Astrocyte (in vitro differentiated cells and primary cell): ENCODE results near the gene ZNF416. TPM values are rescaled to one million over a fixed set of nuclear protein-coding genes. Genes with fewer than 3 reads are reported as not detected.

Experiments used
- DNase-seq: peaks from one replicate; pipeline ENCODE4 v3.0.0-alpha.2; 2010; ENCODE audit warnings: low read depth
- FAIRE-seq: peaks from 2 replicates; lab custom pipeline; 2011; peaks lifted over from hg19 to GRCh38; lab: Jason Lieb, UNC
- H2AFZ ChIP-seq: 2 replicates; pipeline ENCODE4 v1.6.0; 2012; ENCODE audit warnings: low read depth, low read length, inconsistent platforms
- H3K27ac ChIP-seq: 2 replicates; pipeline ENCODE4 v1.5.1; 2011; ENCODE audit warnings: low read depth, low read length, inconsistent platforms
- H3K27me3 ChIP-seq: 2 replicates; pipeline ENCODE4 v1.6.0; 2011; ENCODE audit warnings: low read length, inconsistent platforms; ENCODE audit not compliant: insufficient read depth
- H3K36me3 ChIP-seq: 2 replicates; pipeline ENCODE4 v1.5.1; 2011; ENCODE audit warnings: low read length, inconsistent platforms; ENCODE audit not compliant: insufficient read depth
- H3K4me1 ChIP-seq: 2 replicates; pipeline ENCODE4 v1.5.1; 2011; ENCODE audit warnings: low read length, inconsistent platforms; ENCODE audit not compliant: insufficient read depth
- H3K4me2 ChIP-seq: 2 replicates; pipeline ENCODE4 v1.6.0; 2012; ENCODE audit warnings: low read length, inconsistent platforms
- H3K4me3 ChIP-seq: 2 replicates; pipeline ENCODE4 v1.5.1; 2011; ENCODE audit warnings: low read depth, mild to moderate bottlenecking, low read length, inconsistent platforms; ENCODE audit not compliant: insufficient read depth
- H3K79me2 ChIP-seq: 2 replicates; pipeline ENCODE4 v1.6.0; 2012; ENCODE audit warnings: mild to moderate bottlenecking, low read length, inconsistent platforms; ENCODE audit not compliant: insufficient read depth
- H3K9ac ChIP-seq: 2 replicates; pipeline ENCODE4 v1.6.0; 2012; ENCODE audit warnings: mild to moderate bottlenecking, low read length, inconsistent platforms
- H3K9me3 ChIP-seq: 2 replicates; pipeline ENCODE4 v1.5.1; 2012; ENCODE audit warnings: low read depth, mild to moderate bottlenecking, low read length, inconsistent platforms; ENCODE audit not compliant: insufficient read depth
- H4K20me1 ChIP-seq: 2 replicates; pipeline ENCODE4 v1.6.0; 2012; ENCODE audit warnings: low read length, inconsistent platforms; ENCODE audit not compliant: insufficient read depth
- H3K27ac Mint-ChIP-seq: one replicate; pipeline ENCODE4 v1.8.0; 2021; ENCODE audit warnings: mild to moderate bottlenecking, mixed read lengths; ENCODE audit not compliant: unreplicated experiment
- H3K27me3 Mint-ChIP-seq: one replicate; pipeline ENCODE4 v1.8.0; 2021; ENCODE audit warnings: low read depth, mixed read lengths; ENCODE audit not compliant: unreplicated experiment
- H3K36me3 Mint-ChIP-seq: one replicate; pipeline ENCODE4 v1.8.0; 2021; ENCODE audit warnings: low read depth, mixed read lengths; ENCODE audit not compliant: unreplicated experiment
- H3K4me1 Mint-ChIP-seq: one replicate; pipeline ENCODE4 v1.8.0; 2021; ENCODE audit warnings: low read depth, mixed read lengths; ENCODE audit not compliant: unreplicated experiment
- H3K4me3 Mint-ChIP-seq: one replicate; pipeline ENCODE4 v1.8.0; 2021; ENCODE audit warnings: mild to moderate bottlenecking, moderate library complexity, mixed read lengths; ENCODE audit not compliant: unreplicated experiment
- H3K9me3 Mint-ChIP-seq: one replicate; pipeline ENCODE4 v1.8.0; 2021; ENCODE audit warnings: mild to moderate bottlenecking, mixed read lengths; ENCODE audit not compliant: unreplicated experiment
- EZH2 ChIP-seq: IDR thresholded peaks from 2 replicates; pipeline ENCODE4 v1.6.1; 2012; ENCODE audit warnings: mild to moderate bottlenecking, low read length, inconsistent platforms; ENCODE audit not compliant: insufficient read depth
- total RNA-seq: library from RNA; stranded (reverse); gene quantifications from 2 replicates; pipeline ENCODE4 v1.2.1, GENCODE V29; 2021
- TF ChIP-seq, protein P1 (sequence below): IDR thresholded peaks from 2 replicates; pipeline ENCODE4 v1.5.1; 2011; ENCODE audit warnings: low read depth, mild to moderate bottlenecking, inconsistent platforms, low read length, moderate library complexity; ENCODE audit not compliant: insufficient read depth

ZNF416 gene
- total RNA-seq, 1 donor from 2014 or later: 9.3 TPM

DNA sequence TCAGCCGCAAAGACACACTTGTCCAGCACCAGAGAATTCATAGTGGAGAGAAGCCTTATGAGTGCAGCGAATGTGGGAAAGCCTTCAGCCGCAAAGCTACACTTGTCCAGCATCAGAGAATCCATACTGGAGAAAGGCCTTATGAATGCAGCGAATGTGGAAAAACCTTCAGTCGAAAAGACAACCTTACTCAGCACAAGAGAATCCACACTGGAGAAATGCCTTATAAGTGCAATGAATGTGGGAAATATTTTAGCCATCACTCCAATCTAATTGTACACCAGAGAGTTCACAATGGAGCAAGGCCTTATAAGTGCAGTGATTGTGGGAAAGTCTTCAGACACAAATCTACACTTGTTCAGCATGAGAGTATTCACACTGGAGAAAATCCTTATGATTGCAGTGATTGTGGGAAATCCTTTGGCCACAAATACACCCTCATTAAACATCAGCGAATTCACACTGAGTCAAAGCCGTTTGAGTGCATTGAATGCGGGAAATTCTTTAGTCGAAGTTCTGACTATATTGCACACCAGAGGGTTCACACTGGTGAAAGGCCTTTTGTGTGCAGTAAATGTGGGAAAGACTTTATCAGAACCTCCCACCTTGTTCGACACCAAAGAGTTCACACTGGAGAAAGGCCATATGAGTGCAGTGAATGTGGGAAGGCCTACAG lies 42.1 kb upstream of the ZNF416 start:
- Mint-ChIP-seq H3K36me3 (peaks cover 94% of the 10 kb centered on the region), H3K27ac (no peak overlapping the region), H3K4me1 (no peaks in the 10 kb centered on the region), H3K4me3 (no peak overlapping the region), H3K27me3 (no peaks in the 10 kb centered on the region), H3K9me3 (peaks cover 82% of the 10 kb centered on the region)
- Histone ChIP-seq H4K20me1 (peaks cover 47% of the 10 kb centered on the region), H3K9ac (no peak overlapping the region), H3K9me3 (peaks cover 92% of the 10 kb centered on the region), H2AFZ (no peak overlapping the region), H3K4me2 (no peak overlapping the region), H3K27me3 (no peaks in the 10 kb centered on the region), H3K27ac (no peak overlapping the region), H3K4me3 (peak overlapping the region; percentile 11), H3K79me2 (peaks cover 74% of the 10 kb centered on the region), H3K4me1 (no peaks in the 10 kb centered on the region), H3K36me3 (peaks cover 54% of the 10 kb centered on the region)
- TF ChIP-seq, protein P1, sequence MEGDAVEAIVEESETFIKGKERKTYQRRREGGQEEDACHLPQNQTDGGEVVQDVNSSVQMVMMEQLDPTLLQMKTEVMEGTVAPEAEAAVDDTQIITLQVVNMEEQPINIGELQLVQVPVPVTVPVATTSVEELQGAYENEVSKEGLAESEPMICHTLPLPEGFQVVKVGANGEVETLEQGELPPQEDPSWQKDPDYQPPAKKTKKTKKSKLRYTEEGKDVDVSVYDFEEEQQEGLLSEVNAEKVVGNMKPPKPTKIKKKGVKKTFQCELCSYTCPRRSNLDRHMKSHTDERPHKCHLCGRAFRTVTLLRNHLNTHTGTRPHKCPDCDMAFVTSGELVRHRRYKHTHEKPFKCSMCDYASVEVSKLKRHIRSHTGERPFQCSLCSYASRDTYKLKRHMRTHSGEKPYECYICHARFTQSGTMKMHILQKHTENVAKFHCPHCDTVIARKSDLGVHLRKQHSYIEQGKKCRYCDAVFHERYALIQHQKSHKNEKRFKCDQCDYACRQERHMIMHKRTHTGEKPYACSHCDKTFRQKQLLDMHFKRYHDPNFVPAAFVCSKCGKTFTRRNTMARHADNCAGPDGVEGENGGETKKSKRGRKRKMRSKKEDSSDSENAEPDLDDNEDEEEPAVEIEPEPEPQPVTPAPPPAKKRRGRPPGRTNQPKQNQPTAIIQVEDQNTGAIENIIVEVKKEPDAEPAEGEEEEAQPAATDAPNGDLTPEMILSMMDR: no peak
- TF ChIP-seq EZH2: no peak
- FAIRE-seq: no peak
- peak; percentile 14 for DNase-seq

DNA sequence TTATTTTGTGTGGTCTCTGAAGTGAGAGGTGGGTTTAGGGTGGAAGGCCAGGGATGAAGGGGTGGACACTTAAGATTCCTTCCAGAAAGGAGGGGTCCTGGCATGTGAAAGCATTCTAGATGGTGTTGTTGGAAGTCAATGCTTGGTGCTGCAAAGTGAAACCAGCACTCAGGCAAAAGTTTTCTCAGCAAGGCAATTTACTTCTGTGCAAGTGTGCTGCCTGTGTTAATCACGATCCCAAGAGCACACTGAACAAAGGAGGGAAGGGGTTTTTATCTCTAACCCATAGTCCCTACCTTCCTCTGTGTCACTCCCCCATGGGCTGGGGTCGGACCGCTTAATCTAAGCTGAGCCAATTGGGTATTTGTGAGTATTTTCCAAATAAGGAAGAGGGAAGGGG lies 36.6 kb upstream of the ZNF416 start:
- Histone ChIP-seq H2AFZ (no peak overlapping the region), H3K4me2 (peak overlapping the region; percentile 95), H3K36me3 (peaks cover 26% of the 10 kb centered on the region), H3K27ac (no peak overlapping the region), H3K27me3 (no peaks in the 10 kb centered on the region), H4K20me1 (peaks cover 37% of the 10 kb centered on the region), H3K4me1 (no peaks in the 10 kb centered on the region), H3K4me3 (peak overlapping the region; percentile 96), H3K9ac (no peak overlapping the region), H3K79me2 (peaks cover 63% of the 10 kb centered on the region), H3K9me3 (peaks cover 62% of the 10 kb centered on the region)
- no peak for FAIRE-seq
- no peak for TF ChIP-seq EZH2
- TF ChIP-seq, protein P1: no peak
- DNase-seq: no peak
- peak overlapping the region; percentile 29 for H3K27ac Mint-ChIP-seq
- peaks cover 54% of the 10 kb centered on the region for H3K9me3 Mint-ChIP-seq
- peaks cover 61% of the 10 kb centered on the region for H3K36me3 Mint-ChIP-seq
- peak overlapping the region; percentile 98 for H3K4me3 Mint-ChIP-seq
- H3K4me1 Mint-ChIP-seq: peaks cover 4% of the 10 kb centered on the region
- H3K27me3 Mint-ChIP-seq: no peaks in the 10 kb centered on the region
